SHP77 (cell line): Measurements from ENCODE around the gene GRK5.

Source experiments
- DNase-seq, 2 experiments: peaks; one replicate each; lab custom pipeline; 2025; lab: John Stamatoyannopoulos, UW

Gene GRK5

GRCh38 chr10:119505131-119505551, 297.8 kb downstream of the GRK5 start:
- no peak for DNase-seq
